Left kidney (tissue), 2 donors: Measurements from ENCODE around the gene HSF4. TPM values are rescaled to one million over a fixed set of nuclear protein-coding genes. Genes with fewer than 3 reads are reported as not detected.
A peak's percentile ranks its signal among the peaks of the same experiment; 100 is the strongest.

ENCODE experiments used
- DNase-seq: peaks from one replicate; pipeline ENCODE4 v3.0.0-alpha.2; 2013
- polyA plus RNA-seq: library from polyadenylated mRNA; unstranded; fragments of 120-200 nt; gene quantifications from one replicate; pipeline ENCODE4 v1.2.1, GENCODE V29; 2013; ENCODE audit not compliant: insufficient read length

Gene HSF4
- polyA plus RNA-seq, 1 donor = 1.5 TPM

- no peak for DNase-seq
These were observed 2.1 kb downstream of the HSF4 start for GRCh38 chr16:67166598-67167168.

- no peak for DNase-seq
These were observed 3.0 kb downstream of the HSF4 start for GRCh38 chr16:67167588-67167987.

GRCh38 chr16:67169011-67169451 lies 4.5 kb downstream of the HSF4 start:
- no peak for DNase-seq

- no peak for DNase-seq
These were observed 5.2 kb downstream of the HSF4 start for GRCh38 chr16:67169642-67170167.

- DNase-seq = no peak
These were observed 5.8 kb downstream of the HSF4 start, which contains the start of gene NOL3 for GRCh38 chr16:67170168-67170948. Gene NOL3 (plus strand): TSS chr16:67170538.

- DNase-seq = no peak
These were observed 6.6 kb downstream of the HSF4 start for GRCh38 chr16:67170949-67171649.

- DNase-seq = no peak
These were observed 8.8 kb downstream of the HSF4 start for GRCh38 chr16:67173323-67173722.

GRCh38 chr16:67173808-67174705 lies 9.5 kb downstream of the HSF4 start:
- no peak for DNase-seq

- no peak for DNase-seq
These were observed 10.2 kb downstream of the HSF4 start for GRCh38 chr16:67174706-67175231.

GRCh38 chr16:67176662-67177061 lies 12.1 kb downstream of the HSF4 start:
- no peak for DNase-seq

GRCh38 chr16:67177743-67178699 lies 13.5 kb downstream of the HSF4 start:
- no peak for DNase-seq

GRCh38 chr16:67179421-67180080 lies 15.0 kb downstream of the HSF4 start:
- DNase-seq = no peak

GRCh38 chr16:67180166-67180565 lies 15.6 kb downstream of the HSF4 start:
- DNase-seq = no peak

GRCh38 chr16:67181346-67181745 lies 16.8 kb downstream of the HSF4 start:
- DNase-seq = no peak

GRCh38 chr16:67182288-67182687 lies 17.7 kb downstream of the HSF4 start:
- DNase-seq = no peak

- DNase-seq = no peak
These were observed 18.7 kb downstream of the HSF4 start for GRCh38 chr16:67183284-67183626.

GRCh38 chr16:67183627-67184452 lies 19.3 kb downstream of the HSF4 start, which contains the start of gene MATCAP1:
Gene MATCAP1 (minus strand): TSS chr16:67183963. CDS start chr16:67180610, 3,353 bp downstream.
- peak; percentile 95 for DNase-seq

GRCh38 chr16:67184453-67184994 lies 20.0 kb downstream of the HSF4 start:
- no peak for DNase-seq
